ENCODE measurements around the gene SMIM5. TPM values are rescaled to one million over a fixed set of nuclear protein-coding genes. Genes with fewer than 3 reads are reported as not detected.
A peak's percentile ranks its signal among the peaks of the same experiment; 100 is the strongest.

SMIM5 gene
- total and polyA plus RNA-seq, 2 donors = 0.94 to 7.3 TPM

- Histone ChIP-seq H3K4me3 (ENCODE audit: low read length in 2 of 2) (no peak overlapping the region), H3K36me3 (ENCODE audit: control insufficient read depth in 2 of 2, insufficient read depth in 2 of 2, low read length in 1 of 2) (peaks cover 28 to 38% of the 10 kb centered on the region in 2 donors), H3K27ac (ENCODE audit: low read depth in 1 of 2, low read length in 1 of 2) (no peak overlapping the region), H3K9me3 (ENCODE audit: control insufficient read depth in 2 of 2, insufficient read depth in 1 of 2, low read length in 1 of 2) (no peaks in the 10 kb centered on the region), H3K4me1 (ENCODE audit: control insufficient read depth in 2 of 2, insufficient read depth in 2 of 2, low read length in 2 of 2) (peaks cover 0 to 10% of the 10 kb centered on the region in 2 donors), H3K27me3 (ENCODE audit: control insufficient read depth in 2 of 2, insufficient read depth in 1 of 2, low read length in 1 of 2) (no peaks in the 10 kb centered on the region)
- no peak for DNase-seq (ENCODE audit: low read depth in 6 of 9, low spot score in 9 of 9)
- 98% methylated on average over 6 of the region's 6 CpGs for WGBS
These were observed 4.8 kb upstream of the SMIM5 start for GRCh38 chr17:75628425-75628824.

GRCh38 chr17:75629157-75629556 lies 4.1 kb upstream of the SMIM5 start:
- Histone ChIP-seq H3K4me1 (ENCODE audit: control insufficient read depth in 2 of 2, insufficient read depth in 2 of 2, low read length in 2 of 2) (peaks cover 5 to 17% of the 10 kb centered on the region in 2 donors), H3K9me3 (ENCODE audit: control insufficient read depth in 2 of 2, insufficient read depth in 1 of 2, low read length in 1 of 2) (peaks cover 0 to 2% of the 10 kb centered on the region in 2 donors), H3K4me3 (ENCODE audit: low read length in 2 of 2) (no peak overlapping the region), H3K27me3 (ENCODE audit: control insufficient read depth in 2 of 2, insufficient read depth in 1 of 2, low read length in 1 of 2) (no peaks in the 10 kb centered on the region), H3K36me3 (ENCODE audit: control insufficient read depth in 2 of 2, insufficient read depth in 2 of 2, low read length in 1 of 2) (peaks cover 28 to 34% of the 10 kb centered on the region in 2 donors), H3K27ac (ENCODE audit: low read depth in 1 of 2, low read length in 1 of 2) (no peak overlapping the region)
- 97% methylated on average over 14 of the region's 14 CpGs for WGBS
- DNase-seq (ENCODE audit: low read depth in 6 of 9, low spot score in 9 of 9) = no peak

- 88% methylated on average over 26 of the region's 26 CpGs for WGBS
- DNase-seq (ENCODE audit: low read depth in 6 of 9, low spot score in 9 of 9) = no peak
These were observed 2.9 kb upstream of the SMIM5 start for GRCh38 chr17:75630071-75630917.

GRCh38 chr17:75631353-75631752 lies 1.9 kb upstream of the SMIM5 start:
- peaks cover 0 to 6% of the 10 kb centered on the region in 2 donors for H3K9me3 ChIP-seq (ENCODE audit: control insufficient read depth in 2 of 2, insufficient read depth in 1 of 2, low read length in 1 of 2)
- WGBS = 95% methylated on average over 27 of the region's 27 CpGs

More at GRCh38 chr17:75630071-75630917, 2.9 kb upstream of the SMIM5 start:
- Histone ChIP-seq H3K9me3 (ENCODE audit: control insufficient read depth in 2 of 2, insufficient read depth in 1 of 2, low read length in 1 of 2) (peaks cover 0 to 6% of the 10 kb centered on the region in 2 donors), H3K27ac (ENCODE audit: low read depth in 1 of 2, low read length in 1 of 2) (no peak overlapping the region), H3K36me3 (ENCODE audit: control insufficient read depth in 2 of 2, insufficient read depth in 2 of 2, low read length in 1 of 2) (peaks cover 22% of the 10 kb centered on the region in 2 donors), H3K27me3 (ENCODE audit: control insufficient read depth in 2 of 2, insufficient read depth in 1 of 2, low read length in 1 of 2) (no peaks in the 10 kb centered on the region), H3K4me1 (ENCODE audit: control insufficient read depth in 2 of 2, insufficient read depth in 2 of 2, low read length in 2 of 2) (peaks cover 8 to 23% of the 10 kb centered on the region in 2 donors), H3K4me3 (ENCODE audit: low read length in 2 of 2) (no peak overlapping the region)

GRCh38 chr17:75632428-75632827 lies 806 bp upstream of the SMIM5 start:
- WGBS = 91% methylated on average over 12 of the region's 12 CpGs
- no peak overlapping the region for H3K4me3 ChIP-seq (ENCODE audit: low read length in 2 of 2)
- no peaks in the 10 kb centered on the region for H3K27me3 ChIP-seq (ENCODE audit: control insufficient read depth in 2 of 2, insufficient read depth in 1 of 2, low read length in 1 of 2)
- DNase-seq (ENCODE audit: low read depth in 6 of 9, low spot score in 9 of 9) = no peak
- H3K9me3 ChIP-seq (ENCODE audit: control insufficient read depth in 2 of 2, insufficient read depth in 1 of 2, low read length in 1 of 2) = peaks cover 0 to 6% of the 10 kb centered on the region in 2 donors
- H3K36me3 ChIP-seq (ENCODE audit: control insufficient read depth in 2 of 2, insufficient read depth in 2 of 2, low read length in 1 of 2) = peaks cover 4% of the 10 kb centered on the region in 2 donors
- peaks cover 8 to 23% of the 10 kb centered on the region in 2 donors for H3K4me1 ChIP-seq (ENCODE audit: control insufficient read depth in 2 of 2, insufficient read depth in 2 of 2, low read length in 2 of 2)
- H3K27ac ChIP-seq (ENCODE audit: low read depth in 1 of 2, low read length in 1 of 2) = no peak overlapping the region

More at GRCh38 chr17:75631353-75631752, 1.9 kb upstream of the SMIM5 start:
- H3K4me3 ChIP-seq (ENCODE audit: low read length in 2 of 2) = no peak overlapping the region
- peaks cover 8 to 23% of the 10 kb centered on the region in 2 donors for H3K4me1 ChIP-seq (ENCODE audit: control insufficient read depth in 2 of 2, insufficient read depth in 2 of 2, low read length in 2 of 2)
- no peaks in the 10 kb centered on the region for H3K27me3 ChIP-seq (ENCODE audit: control insufficient read depth in 2 of 2, insufficient read depth in 1 of 2, low read length in 1 of 2)
- DNase-seq (ENCODE audit: low read depth in 6 of 9, low spot score in 9 of 9) = no peak
- peaks cover 14 to 15% of the 10 kb centered on the region in 2 donors for H3K36me3 ChIP-seq (ENCODE audit: control insufficient read depth in 2 of 2, insufficient read depth in 2 of 2, low read length in 1 of 2)
- H3K27ac ChIP-seq (ENCODE audit: low read depth in 1 of 2, low read length in 1 of 2) = no peak overlapping the region

- Histone ChIP-seq H3K4me3 (ENCODE audit: low read length in 2 of 2) (no peak overlapping the region), H3K36me3 (ENCODE audit: control insufficient read depth in 2 of 2, insufficient read depth in 2 of 2, low read length in 1 of 2) (peaks cover 4 to 8% of the 10 kb centered on the region in 2 donors), H3K27ac (ENCODE audit: low read depth in 1 of 2, low read length in 1 of 2) (peak overlapping the region in 1 of 2 donors; percentile 55), H3K27me3 (ENCODE audit: control insufficient read depth in 2 of 2, insufficient read depth in 1 of 2, low read length in 1 of 2) (no peaks in the 10 kb centered on the region), H3K4me1 (ENCODE audit: control insufficient read depth in 2 of 2, insufficient read depth in 2 of 2, low read length in 2 of 2) (peaks cover 8 to 23% of the 10 kb centered on the region in 2 donors), H3K9me3 (ENCODE audit: control insufficient read depth in 2 of 2, insufficient read depth in 1 of 2, low read length in 1 of 2) (peaks cover 0 to 6% of the 10 kb centered on the region in 2 donors)
- 29% methylated on average over 27 of the region's 27 CpGs for WGBS
- DNase-seq (ENCODE audit: low read depth in 6 of 9, low spot score in 9 of 9) = peak; percentile 55 to 89 (median 70)
These were observed 497 bp downstream of the SMIM5 start for GRCh38 chr17:75633486-75634375.

- DNase-seq (ENCODE audit: low read depth in 6 of 9, low spot score in 9 of 9) = no peak
- 95% methylated on average over 9 of the region's 9 CpGs for WGBS
- no peak overlapping the region for H3K4me3 ChIP-seq (ENCODE audit: low read length in 2 of 2)
These were observed 1.1 kb downstream of the SMIM5 start for GRCh38 chr17:75634376-75634740.

GRCh38 chr17:75634754-75635609 lies 1.7 kb downstream of the SMIM5 start:
- no peak overlapping the region for H3K27ac ChIP-seq (ENCODE audit: low read depth in 1 of 2, low read length in 1 of 2)
- H3K9me3 ChIP-seq (ENCODE audit: control insufficient read depth in 2 of 2, insufficient read depth in 1 of 2, low read length in 1 of 2) = peaks cover 0 to 6% of the 10 kb centered on the region in 2 donors
- DNase-seq (ENCODE audit: low read depth in 6 of 9, low spot score in 9 of 9) = no peak
- 95% methylated on average over 20 of the region's 20 CpGs for WGBS
- H3K27me3 ChIP-seq (ENCODE audit: control insufficient read depth in 2 of 2, insufficient read depth in 1 of 2, low read length in 1 of 2) = no peaks in the 10 kb centered on the region
- no peak overlapping the region for H3K4me3 ChIP-seq (ENCODE audit: low read length in 2 of 2)
- H3K4me1 ChIP-seq (ENCODE audit: control insufficient read depth in 2 of 2, insufficient read depth in 2 of 2, low read length in 2 of 2) = peaks cover 8 to 23% of the 10 kb centered on the region in 2 donors
- H3K36me3 ChIP-seq (ENCODE audit: control insufficient read depth in 2 of 2, insufficient read depth in 2 of 2, low read length in 1 of 2) = peaks cover 0 to 21% of the 10 kb centered on the region in 2 donors

More at GRCh38 chr17:75634376-75634740, 1.1 kb downstream of the SMIM5 start:
- peaks cover 2 to 14% of the 10 kb centered on the region in 2 donors for H3K36me3 ChIP-seq (ENCODE audit: control insufficient read depth in 2 of 2, insufficient read depth in 2 of 2, low read length in 1 of 2)
- peaks cover 0 to 6% of the 10 kb centered on the region in 2 donors for H3K9me3 ChIP-seq (ENCODE audit: control insufficient read depth in 2 of 2, insufficient read depth in 1 of 2, low read length in 1 of 2)
- H3K27me3 ChIP-seq (ENCODE audit: control insufficient read depth in 2 of 2, insufficient read depth in 1 of 2, low read length in 1 of 2) = no peaks in the 10 kb centered on the region
- H3K27ac ChIP-seq (ENCODE audit: low read depth in 1 of 2, low read length in 1 of 2) = peak overlapping the region in 1 of 2 donors; percentile 55
- peaks cover 8 to 23% of the 10 kb centered on the region in 2 donors for H3K4me1 ChIP-seq (ENCODE audit: control insufficient read depth in 2 of 2, insufficient read depth in 2 of 2, low read length in 2 of 2)

Data from thymus (tissue), 11 donors.